Thyroid gland (tissue), 4 donors: ENCODE data around the gene TBCCD1. TPM values are rescaled to one million over a fixed set of nuclear protein-coding genes. Genes with fewer than 3 reads are reported as not detected.
A peak's percentile ranks its signal among the peaks of the same experiment; 100 is the strongest.
"Not testable (repeated sequence)": the region's sequence is repeated elsewhere in the genome, so short reads cannot be mapped to it uniquely, and the experiment has no call there.

Experiments
- DNase-seq, 2 donors: peaks; one replicate each; pipeline ENCODE4 v3.0.0-alpha.2; 2019
- H3K27ac ChIP-seq, 3 donors: fragments of 200-600 bp; sonication (generic); 1 replicate in 2 of 3; 2 replicates in 1 of 3; pipeline ENCODE4 v1.5.1; 2016 to 2019; ENCODE audit warnings: mild to moderate bottlenecking in 1 of 3, moderate library complexity in 1 of 3
- H3K27me3 ChIP-seq: fragments of 200-600 bp; sonication (generic); one replicate; pipeline ENCODE4 v1.5.1; 2019
- H3K36me3 ChIP-seq, 2 donors: fragments of 200-600 bp; sonication (generic); one replicate each; pipeline ENCODE4 v1.5.1; 2016 to 2019
- H3K4me1 ChIP-seq, 2 donors: fragments of 200-600 bp; sonication (generic); one replicate each; pipeline ENCODE4 v1.5.1; 2017 to 2019
- H3K4me3 ChIP-seq, 3 donors: fragments of 200-600 bp; sonication (generic); replicated peaks in 1 of 3; 1 replicate in 2 of 3; 2 replicates in 1 of 3; pipeline ENCODE4 v1.5.1; 2016; ENCODE audit warnings: mild to moderate bottlenecking in 1 of 3
- H3K9me3 ChIP-seq: fragments of 200-600 bp; sonication (generic); one replicate; pipeline ENCODE4 v1.5.1; 2017
- POLR2A ChIP-seq, 2 donors: fragments of 450-650 bp; IDR thresholded peaks; one replicate each; pipeline ENCODE4 v1.6.1; 2017; ENCODE audit warnings: antibody characterized with exemption in 2 of 2, mild to moderate bottlenecking in 2 of 2, moderate library complexity in 1 of 2
- WGBS, 2 donors: methylation state at CpG; one replicate each; pipeline ENCODE4 v1.1.5; 2017; 5-methylcytosine and 5-hydroxymethylcytosine counted together
- intact Hi-C: fragments of 100-400 bp; cut with DNase I; formaldehyde crosslinking; loops from one replicate; pipeline ENCODE4 v1.15.1; 2023
- total RNA-seq, 4 donors: library from RNA; depleted of rRNA; stranded (reverse); fragments of >200 nt; gene quantifications; one replicate each; pipeline ENCODE4 v1.2.3, GENCODE V29; 2016
- TF ChIP-seq, protein P1 (sequence below), 6 experiments: fragments of 200-600 bp in 3 of 6; fragments of 450-650 bp in 3 of 6; sonication (generic) in 3 of 6; IDR thresholded peaks; one replicate each; pipeline ENCODE4 v1.5.1; 2016 to 2019; ENCODE audit warnings: antibody characterized with exemption in 6 of 6, mild to moderate bottlenecking in 2 of 6, inconsistent platforms in 1 of 6, moderate library complexity in 1 of 6

Gene TBCCD1
- total RNA-seq, 4 donors from 2014 or later: 20.8 to 24.3 (median 21.6) TPM

DNA sequence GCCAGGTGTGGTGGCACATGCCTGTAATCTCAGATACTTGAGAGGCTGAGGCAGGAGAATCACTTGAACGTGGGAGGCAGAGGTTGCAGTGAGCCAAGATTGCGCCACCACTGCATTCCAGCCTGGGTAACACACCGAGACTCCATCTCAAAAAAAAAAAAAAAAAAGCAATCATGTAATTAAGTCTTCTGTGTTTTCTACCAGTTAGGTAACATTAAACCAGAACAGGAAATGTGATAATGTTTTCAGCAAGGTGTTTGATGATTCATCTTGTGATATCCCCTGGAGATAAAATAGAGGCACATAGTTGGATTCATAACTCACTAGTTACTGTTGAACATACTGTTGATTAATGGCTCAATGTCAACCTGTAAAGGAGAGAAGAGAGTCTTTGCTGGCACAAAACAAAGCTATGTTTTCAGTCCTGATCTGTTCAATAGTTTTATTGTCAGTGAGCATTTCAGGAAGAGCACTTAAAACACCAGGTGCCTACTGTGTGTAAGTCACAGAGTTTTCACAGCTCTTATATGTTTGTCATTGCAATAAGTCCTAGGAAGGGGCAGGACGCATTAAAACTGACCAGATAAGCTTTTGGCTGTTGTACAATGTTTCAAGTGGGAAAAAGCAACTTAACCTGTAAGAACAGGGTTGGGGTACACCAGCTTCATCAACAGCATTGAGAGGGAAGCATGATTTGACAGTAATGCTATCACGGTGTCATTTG lies 22.9 kb upstream of the TBCCD1 start:
- intact Hi-C loops: no loop called here
- Histone ChIP-seq H3K9me3 (no peaks in the 10 kb centered on the region), H3K27me3 (no peaks in the 10 kb centered on the region), H3K36me3 (peaks cover 9 to 12% of the 10 kb centered on the region in 2 donors), H3K4me1 (no peaks in the 10 kb centered on the region), H3K4me3 (no peak overlapping the region), H3K27ac (no peak overlapping the region)
- WGBS, 2 donors: 56 to 65% methylated on average over 5 of the region's 5 CpGs
- DNase-seq: peak in 1 of 2 donors; percentile 6
- TF ChIP-seq, protein P1, sequence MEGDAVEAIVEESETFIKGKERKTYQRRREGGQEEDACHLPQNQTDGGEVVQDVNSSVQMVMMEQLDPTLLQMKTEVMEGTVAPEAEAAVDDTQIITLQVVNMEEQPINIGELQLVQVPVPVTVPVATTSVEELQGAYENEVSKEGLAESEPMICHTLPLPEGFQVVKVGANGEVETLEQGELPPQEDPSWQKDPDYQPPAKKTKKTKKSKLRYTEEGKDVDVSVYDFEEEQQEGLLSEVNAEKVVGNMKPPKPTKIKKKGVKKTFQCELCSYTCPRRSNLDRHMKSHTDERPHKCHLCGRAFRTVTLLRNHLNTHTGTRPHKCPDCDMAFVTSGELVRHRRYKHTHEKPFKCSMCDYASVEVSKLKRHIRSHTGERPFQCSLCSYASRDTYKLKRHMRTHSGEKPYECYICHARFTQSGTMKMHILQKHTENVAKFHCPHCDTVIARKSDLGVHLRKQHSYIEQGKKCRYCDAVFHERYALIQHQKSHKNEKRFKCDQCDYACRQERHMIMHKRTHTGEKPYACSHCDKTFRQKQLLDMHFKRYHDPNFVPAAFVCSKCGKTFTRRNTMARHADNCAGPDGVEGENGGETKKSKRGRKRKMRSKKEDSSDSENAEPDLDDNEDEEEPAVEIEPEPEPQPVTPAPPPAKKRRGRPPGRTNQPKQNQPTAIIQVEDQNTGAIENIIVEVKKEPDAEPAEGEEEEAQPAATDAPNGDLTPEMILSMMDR (IDR thresholded peaks at IDR 0.05): no peak
- no peak for TF ChIP-seq POLR2A (IDR thresholded peaks at IDR 0.05)

DNA sequence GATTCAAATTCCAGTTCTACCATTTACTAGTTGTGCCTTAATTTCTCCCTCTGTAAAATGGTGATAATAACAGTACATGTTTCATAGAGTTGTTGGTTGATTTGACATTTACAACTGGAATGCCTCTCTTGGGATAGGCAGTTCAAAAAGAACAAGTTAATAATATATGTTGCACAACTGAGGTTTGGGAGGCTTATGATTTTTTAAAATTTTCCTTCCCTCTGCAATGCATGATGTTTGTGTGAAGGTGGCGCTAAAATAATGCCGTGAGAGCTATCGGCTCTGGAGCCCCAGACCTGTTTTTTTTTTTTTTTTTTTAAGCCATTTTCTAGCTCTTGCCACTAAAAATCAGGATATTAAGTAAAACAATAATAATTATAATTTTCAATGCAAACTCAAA lies 22.0 kb upstream of the TBCCD1 start:
- H3K27ac ChIP-seq: no peak overlapping the region
- TF ChIP-seq, protein P1 (IDR thresholded peaks at IDR 0.05): no peak
- no peak for TF ChIP-seq POLR2A (IDR thresholded peaks at IDR 0.05)
- 35 to 43% methylated on average over 3 of the region's 3 CpGs for WGBS, 2 donors
- no peak overlapping the region for H3K4me3 ChIP-seq
- peaks cover 18 to 21% of the 10 kb centered on the region in 2 donors for H3K36me3 ChIP-seq
- H3K27me3 ChIP-seq: no peaks in the 10 kb centered on the region
- intact Hi-C loops: no loop called here
- H3K4me1 ChIP-seq: no peaks in the 10 kb centered on the region
- no peak for DNase-seq
- no peaks in the 10 kb centered on the region for H3K9me3 ChIP-seq

DNA sequence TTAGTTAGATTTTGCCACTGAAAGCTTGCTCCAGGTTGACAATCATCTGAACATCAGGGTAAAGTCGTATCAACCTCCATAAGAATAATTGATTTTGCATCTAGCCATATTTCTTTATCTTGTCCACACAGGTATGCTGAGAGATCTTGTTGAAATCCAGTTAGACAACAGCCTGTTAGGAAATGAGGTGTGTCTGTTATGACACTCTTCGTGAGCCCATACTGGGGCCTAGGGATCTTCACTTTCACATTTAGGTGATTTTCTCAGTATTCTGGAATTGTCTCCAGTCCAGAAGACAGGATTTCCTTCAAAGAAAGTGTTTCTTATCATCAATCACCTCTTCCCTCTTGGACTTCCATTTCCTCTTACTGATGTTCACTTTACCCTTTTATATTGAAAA lies 21.5 kb upstream of the TBCCD1 start:
- Histone ChIP-seq H3K36me3 (peaks cover 23 to 26% of the 10 kb centered on the region in 2 donors), H3K27ac (no peak overlapping the region), H3K27me3 (no peaks in the 10 kb centered on the region), H3K4me3 (no peak overlapping the region), H3K9me3 (no peaks in the 10 kb centered on the region), H3K4me1 (no peaks in the 10 kb centered on the region)
- WGBS, 2 donors: 54 to 85% methylated on average over 2 of the region's 2 CpGs
- intact Hi-C loops: no loop called here
- DNase-seq: no peak
- no peak for TF ChIP-seq POLR2A (IDR thresholded peaks at IDR 0.05)
- TF ChIP-seq, protein P1 (IDR thresholded peaks at IDR 0.05): no peak

DNA sequence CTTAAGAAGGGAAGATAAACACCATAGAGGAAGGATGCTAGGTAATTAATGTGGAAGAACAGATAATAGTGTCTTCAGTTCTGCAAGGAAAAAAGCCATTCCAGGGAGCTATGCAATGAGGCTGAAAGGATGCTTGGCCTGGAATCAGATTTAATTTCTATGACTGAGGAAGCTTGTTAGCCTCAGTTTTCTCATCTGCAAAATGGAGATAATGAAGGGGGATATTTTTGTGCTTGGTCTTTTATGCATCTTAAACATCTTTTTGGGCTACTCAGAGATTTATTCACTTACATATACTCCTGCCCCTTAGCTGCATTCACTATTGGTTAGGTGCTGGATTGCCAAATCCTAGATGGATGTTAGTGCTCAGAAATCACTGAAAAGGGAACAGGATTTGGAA lies 20.0 kb upstream of the TBCCD1 start:
- no peak overlapping the region for H3K27ac ChIP-seq
- no peaks in the 10 kb centered on the region for H3K4me1 ChIP-seq
- no peak overlapping the region for H3K4me3 ChIP-seq
- no peaks in the 10 kb centered on the region for H3K27me3 ChIP-seq
- peaks cover 36 to 40% of the 10 kb centered on the region in 2 donors for H3K36me3 ChIP-seq
- DNase-seq: no peak
- intact Hi-C loops: no loop called here
- TF ChIP-seq POLR2A (IDR thresholded peaks at IDR 0.05): no peak
- TF ChIP-seq, protein P1 (IDR thresholded peaks at IDR 0.05): no peak
- no peaks in the 10 kb centered on the region for H3K9me3 ChIP-seq

DNA sequence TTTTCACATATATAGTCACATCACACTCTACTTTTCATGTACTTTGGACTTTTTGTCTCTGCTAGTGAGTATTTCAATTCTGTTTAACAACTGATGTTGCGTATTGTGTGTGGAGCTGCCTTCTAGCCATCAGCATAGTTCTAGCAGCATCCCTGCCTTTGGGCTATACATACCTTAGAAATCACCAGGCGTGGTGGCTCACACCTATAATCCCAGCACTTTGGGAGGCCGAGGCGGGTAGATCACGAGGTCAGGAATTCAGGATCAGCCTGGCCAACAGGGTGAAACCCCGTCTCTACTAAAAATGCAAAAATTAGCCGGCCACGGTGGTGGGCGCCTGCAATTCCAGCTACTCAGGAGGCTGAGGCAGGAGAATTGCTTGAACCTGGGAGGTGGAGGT lies 19.1 kb upstream of the TBCCD1 start:
- 88 to 89% methylated on average over 9 of the region's 9 CpGs for WGBS, 2 donors
- H3K4me1 ChIP-seq, H3K27ac ChIP-seq, H3K9me3 ChIP-seq, H3K4me3 ChIP-seq, intact Hi-C loops, DNase-seq, H3K27me3 ChIP-seq: not testable (repeated sequence)
- H3K36me3 ChIP-seq: peaks cover 43 to 50% of the 10 kb centered on the region in 2 donors
